Peyer's patch (tissue), 4 donors: Measurements from ENCODE around the gene PLB1. TPM values are rescaled to one million over a fixed set of nuclear protein-coding genes. Genes with fewer than 3 reads are reported as not detected.

Source experiments
- DNase-seq, 3 donors: peaks; one replicate each; pipeline ENCODE4 v3.0.0-alpha.2; 2017 to 2019
- H3K27ac ChIP-seq, 4 donors: fragments of 200-600 bp; sonication (generic); one replicate each; pipeline ENCODE4 v1.5.1; 2016 to 2019
- H3K27me3 ChIP-seq, 2 donors: fragments of 200-600 bp; sonication (generic); one replicate each; pipeline ENCODE4 v1.5.1; 2019
- H3K36me3 ChIP-seq, 3 donors: fragments of 200-600 bp; sonication (generic); one replicate each; pipeline ENCODE4 v1.5.1; 2016 to 2019
- H3K4me1 ChIP-seq, 4 donors: fragments of 200-600 bp; sonication (generic); one replicate each; pipeline ENCODE4 v1.5.1; 2016 to 2019
- H3K4me3 ChIP-seq, 4 donors: fragments of 200-600 bp; sonication (generic); 1 replicate in 3 of 4; 2 replicates in 1 of 4; pipeline ENCODE4 v1.5.1; 2016 to 2019; ENCODE audit warnings: mild to moderate bottlenecking in 1 of 4
- H3K9me3 ChIP-seq, 4 donors: fragments of 200-600 bp; sonication (generic); one replicate each; pipeline ENCODE4 v1.5.1; 2016 to 2019; ENCODE audit warnings: mild to moderate bottlenecking in 1 of 4
- POLR2A ChIP-seq, 2 donors: fragments of 450-650 bp; IDR thresholded peaks; one replicate each; pipeline ENCODE4 v1.5.1; 2017; ENCODE audit warnings: antibody characterized with exemption in 2 of 2, mild to moderate bottlenecking in 2 of 2, moderate library complexity in 2 of 2
- total RNA-seq, 4 donors: library from RNA; depleted of rRNA; stranded (reverse); fragments of >200 nt; gene quantifications; one replicate each; pipeline ENCODE4 v1.1.0, GENCODE V29; 2016
- TF ChIP-seq, protein P1 (sequence below), 6 experiments: fragments of 450-650 bp in 4 of 6; fragments of 200-600 bp in 2 of 6; sonication (generic) in 1 of 6; IDR thresholded peaks; one replicate each; pipeline ENCODE4 v1.5.1; 2017 to 2019; ENCODE audit warnings: antibody characterized with exemption in 6 of 6, mild to moderate bottlenecking in 3 of 6, moderate library complexity in 1 of 6

The PLB1 gene
- total RNA-seq, 4 donors from 2014 or later: 9.1 to 345 (median 146) TPM

DNA sequence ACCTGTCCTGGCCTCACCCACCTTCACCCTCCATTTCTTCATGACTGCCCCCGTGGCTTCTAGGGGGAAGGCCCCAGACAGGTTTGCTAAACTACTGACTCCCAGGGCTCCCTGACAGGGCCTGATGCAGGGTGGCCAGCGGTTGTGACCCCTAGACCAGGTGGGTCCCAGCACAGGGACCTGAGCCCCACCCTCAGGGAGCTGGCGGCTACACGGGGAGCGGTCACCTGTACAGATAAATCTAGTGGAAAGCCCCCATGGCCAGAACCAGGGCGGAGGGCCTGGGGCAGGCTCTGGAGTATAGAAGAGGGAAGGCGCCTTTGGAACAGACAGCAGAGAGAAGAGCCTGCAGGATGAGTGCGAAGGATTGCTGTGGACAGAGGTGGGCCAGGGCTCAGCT is 42.5 kb upstream of the PLB1 start:
- Histone ChIP-seq H3K36me3 (no peaks in the 10 kb centered on the region), H3K4me3 (no peak overlapping the region), H3K27ac (no peak overlapping the region), H3K9me3 (no peaks in the 10 kb centered on the region), H3K27me3 (no peaks in the 10 kb centered on the region), H3K4me1 (peaks cover 0 to 7% (median 0%) of the 10 kb centered on the region in 4 donors)
- no peak for TF ChIP-seq POLR2A (IDR thresholded peaks at IDR 0.05)
- TF ChIP-seq, protein P1, sequence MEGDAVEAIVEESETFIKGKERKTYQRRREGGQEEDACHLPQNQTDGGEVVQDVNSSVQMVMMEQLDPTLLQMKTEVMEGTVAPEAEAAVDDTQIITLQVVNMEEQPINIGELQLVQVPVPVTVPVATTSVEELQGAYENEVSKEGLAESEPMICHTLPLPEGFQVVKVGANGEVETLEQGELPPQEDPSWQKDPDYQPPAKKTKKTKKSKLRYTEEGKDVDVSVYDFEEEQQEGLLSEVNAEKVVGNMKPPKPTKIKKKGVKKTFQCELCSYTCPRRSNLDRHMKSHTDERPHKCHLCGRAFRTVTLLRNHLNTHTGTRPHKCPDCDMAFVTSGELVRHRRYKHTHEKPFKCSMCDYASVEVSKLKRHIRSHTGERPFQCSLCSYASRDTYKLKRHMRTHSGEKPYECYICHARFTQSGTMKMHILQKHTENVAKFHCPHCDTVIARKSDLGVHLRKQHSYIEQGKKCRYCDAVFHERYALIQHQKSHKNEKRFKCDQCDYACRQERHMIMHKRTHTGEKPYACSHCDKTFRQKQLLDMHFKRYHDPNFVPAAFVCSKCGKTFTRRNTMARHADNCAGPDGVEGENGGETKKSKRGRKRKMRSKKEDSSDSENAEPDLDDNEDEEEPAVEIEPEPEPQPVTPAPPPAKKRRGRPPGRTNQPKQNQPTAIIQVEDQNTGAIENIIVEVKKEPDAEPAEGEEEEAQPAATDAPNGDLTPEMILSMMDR (IDR thresholded peaks at IDR 0.05): no peak
- DNase-seq: peak in 1 of 3 donors; percentile 48

DNA sequence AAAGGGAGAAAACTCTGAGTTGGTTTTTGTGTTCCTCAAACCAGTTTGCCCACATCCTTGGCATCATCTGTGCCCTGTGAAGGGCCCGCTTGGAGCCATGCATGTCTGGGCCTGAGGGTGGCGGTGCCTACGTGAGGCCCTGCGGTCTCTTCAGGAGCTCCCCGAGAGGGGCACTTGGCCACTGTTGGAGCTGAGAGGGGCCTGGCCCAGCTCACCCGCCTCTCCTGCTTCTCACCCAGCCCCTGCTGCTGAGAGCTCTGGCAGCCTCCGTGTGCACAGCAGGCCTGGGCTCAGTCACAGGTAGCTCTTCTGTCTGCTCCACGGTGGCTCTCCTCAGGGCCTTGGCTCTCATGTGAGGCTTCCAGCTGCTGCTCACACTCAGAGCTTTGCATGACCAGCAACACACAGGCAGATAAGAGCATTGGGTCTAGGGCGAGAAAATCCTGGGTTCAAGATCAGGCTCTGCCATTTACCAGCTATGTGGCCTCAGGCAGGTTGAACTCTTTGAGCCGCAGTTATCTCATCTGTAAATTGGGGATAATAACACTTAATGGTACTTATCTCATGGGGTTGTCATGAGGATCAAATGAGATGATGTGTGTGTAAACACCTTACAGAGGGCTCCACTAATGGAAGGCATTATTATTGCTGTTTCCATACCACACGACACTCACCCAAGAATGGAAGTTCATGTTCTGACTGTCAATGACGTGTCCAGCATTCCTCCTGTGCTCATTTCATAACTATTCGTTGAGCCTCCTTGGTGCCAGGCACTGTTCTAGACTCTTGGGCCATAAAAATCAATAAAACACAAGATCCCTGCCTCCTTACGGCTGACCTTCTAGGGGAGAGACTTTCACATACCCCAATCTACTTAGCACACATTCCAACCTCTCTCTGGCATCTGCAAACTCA is 41.6 kb upstream of the PLB1 start:
- Histone ChIP-seq H3K4me3 (no peak overlapping the region), H3K27ac (no peak overlapping the region), H3K4me1 (peaks cover 0 to 6% (median 0%) of the 10 kb centered on the region in 4 donors), H3K9me3 (no peaks in the 10 kb centered on the region), H3K27me3 (no peaks in the 10 kb centered on the region), H3K36me3 (no peaks in the 10 kb centered on the region)
- TF ChIP-seq, protein P1 (IDR thresholded peaks at IDR 0.05): no peak
- no peak for TF ChIP-seq POLR2A (IDR thresholded peaks at IDR 0.05)
- peak in 1 of 3 donors; percentile 39 for DNase-seq

DNA sequence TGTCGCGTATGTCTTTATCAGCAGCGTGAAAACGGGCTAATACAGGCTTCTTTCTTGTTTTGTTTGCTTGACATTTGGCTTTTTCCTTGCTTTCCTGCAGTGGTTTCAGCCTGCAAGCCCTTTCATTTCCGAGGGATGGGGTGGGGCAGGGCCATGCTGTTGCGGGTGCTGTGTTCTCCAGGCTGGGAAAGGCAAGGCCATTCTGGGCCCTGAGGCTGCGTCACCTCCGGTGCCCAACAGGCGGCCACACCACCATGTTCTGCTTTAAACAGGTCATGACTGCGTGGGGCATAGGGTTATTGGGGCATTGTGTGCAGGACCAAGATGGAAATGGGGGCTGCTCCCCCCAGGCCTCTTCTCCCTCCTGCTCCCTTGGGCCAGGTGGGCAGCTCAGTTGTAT is 38.6 kb upstream of the PLB1 start:
- Histone ChIP-seq H3K27ac (no peak overlapping the region), H3K27me3 (no peaks in the 10 kb centered on the region), H3K4me1 (no peaks in the 10 kb centered on the region), H3K36me3 (no peaks in the 10 kb centered on the region), H3K4me3 (no peak overlapping the region), H3K9me3 (no peaks in the 10 kb centered on the region)
- TF ChIP-seq, protein P1 (IDR thresholded peaks at IDR 0.05): no peak
- peak in 1 of 3 donors; percentile 34 for DNase-seq

DNA sequence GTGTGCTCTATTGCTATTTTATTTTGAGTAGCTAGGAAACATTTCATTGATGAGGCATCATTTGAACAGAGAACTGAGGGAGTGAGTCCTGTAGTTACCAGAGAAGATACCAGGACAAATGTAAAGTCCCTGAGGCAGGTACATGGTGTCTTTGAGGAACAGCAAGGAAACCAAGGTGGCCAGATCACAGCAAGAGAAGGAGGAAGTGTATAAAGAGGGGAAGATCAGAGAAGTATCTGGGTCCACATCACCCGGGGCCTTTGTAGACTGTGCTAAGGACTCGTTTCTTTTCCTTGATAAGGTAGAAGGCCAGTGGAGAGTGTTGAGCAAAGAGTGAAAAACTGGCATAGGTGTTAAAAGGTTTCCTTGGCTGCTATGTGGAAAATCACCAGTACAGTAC is 34.8 kb upstream of the PLB1 start:
- no peak for DNase-seq
- H3K9me3 ChIP-seq: no peaks in the 10 kb centered on the region
- no peaks in the 10 kb centered on the region for H3K36me3 ChIP-seq
- H3K4me1 ChIP-seq: no peaks in the 10 kb centered on the region
- no peak overlapping the region for H3K4me3 ChIP-seq
- no peaks in the 10 kb centered on the region for H3K27me3 ChIP-seq
- H3K27ac ChIP-seq: no peak overlapping the region
- no peak for TF ChIP-seq POLR2A (IDR thresholded peaks at IDR 0.05)
- TF ChIP-seq, protein P1 (IDR thresholded peaks at IDR 0.05): no peak

DNA sequence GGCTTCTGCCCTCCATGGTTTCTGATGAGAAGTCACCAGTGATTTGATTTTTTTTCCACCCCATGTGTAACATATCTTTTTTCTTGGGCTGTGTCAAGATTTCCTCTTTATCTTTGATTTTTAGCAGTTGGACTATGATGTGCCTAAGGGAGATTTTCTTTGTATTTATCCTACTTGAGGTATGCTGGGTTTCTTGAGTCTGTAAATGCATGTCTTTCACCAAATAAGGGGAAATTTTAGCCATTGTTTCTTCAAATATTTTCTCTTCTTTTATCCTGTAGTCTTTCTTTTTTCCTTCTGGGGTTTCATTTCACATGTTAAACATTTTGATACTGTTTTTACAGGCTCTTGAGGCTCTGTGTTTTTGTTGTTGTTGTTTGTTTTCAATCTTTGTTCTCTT is 33.7 kb upstream of the PLB1 start:
- no peaks in the 10 kb centered on the region for H3K9me3 ChIP-seq
- no peak for DNase-seq
- H3K27ac ChIP-seq: no peak overlapping the region
- no peaks in the 10 kb centered on the region for H3K36me3 ChIP-seq
- no peak overlapping the region for H3K4me3 ChIP-seq
- no peaks in the 10 kb centered on the region for H3K27me3 ChIP-seq
- TF ChIP-seq, protein P1 (IDR thresholded peaks at IDR 0.05): no peak
- no peak for TF ChIP-seq POLR2A (IDR thresholded peaks at IDR 0.05)
- no peaks in the 10 kb centered on the region for H3K4me1 ChIP-seq
